GM12873 (cell line): ENCODE measurements around the gene TSC22D3.

Experiments
- CTCF ChIP-seq: IDR thresholded peaks from 2 replicates; pipeline ENCODE4 v1.5.1; 2012; ENCODE audit warnings: low read depth, mild to moderate bottlenecking, moderate library complexity, low read length, control low read depth; ENCODE audit not compliant: insufficient read depth; ENCODE audit errors: missing control alignments

The TSC22D3 gene

DNA sequence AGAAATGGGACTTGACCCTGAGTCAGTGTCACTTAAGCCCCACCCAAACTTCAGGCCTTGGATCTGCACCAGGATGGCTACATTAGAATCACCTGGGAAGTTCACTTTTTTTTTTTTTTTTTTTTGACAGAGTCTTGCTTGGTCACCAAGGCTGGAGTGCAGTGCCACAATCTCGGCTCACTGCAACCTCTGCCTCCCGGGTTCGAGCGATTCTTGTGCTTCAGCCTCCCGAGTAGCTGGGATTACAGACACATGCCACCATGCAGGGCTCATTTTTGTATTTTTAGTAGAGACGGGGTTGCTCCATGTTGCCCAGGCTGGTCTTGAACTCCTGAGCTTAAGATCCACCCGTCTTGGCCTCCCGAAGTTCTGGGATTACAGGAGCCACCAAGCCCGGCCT lies 4.9 kb upstream of the TSC22D3 start:
- TF ChIP-seq CTCF: no peak

DNA sequence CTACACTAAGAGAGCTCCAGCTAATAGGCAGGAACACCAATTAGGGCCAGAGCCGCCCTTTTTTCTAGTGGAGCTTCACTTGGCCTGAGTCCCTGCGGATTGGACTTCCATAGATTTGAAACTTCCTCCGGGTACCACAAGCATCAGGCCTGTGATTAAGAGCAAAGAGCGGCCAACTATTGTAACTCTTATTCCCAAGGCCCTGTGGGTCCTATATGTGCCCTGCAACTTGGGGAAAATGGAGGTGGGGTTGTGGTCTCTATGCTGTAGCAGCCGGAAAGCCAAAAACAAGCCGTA lies 1.9 kb upstream of the TSC22D3 start, which contains the start of gene NCBP2L:
TSS of gene NCBP2L (plus strand) at position 198 of the 297 bp plus-strand sequence. CDS start 16,488 bp downstream, outside the sequence.
- TF ChIP-seq CTCF: no peak

DNA sequence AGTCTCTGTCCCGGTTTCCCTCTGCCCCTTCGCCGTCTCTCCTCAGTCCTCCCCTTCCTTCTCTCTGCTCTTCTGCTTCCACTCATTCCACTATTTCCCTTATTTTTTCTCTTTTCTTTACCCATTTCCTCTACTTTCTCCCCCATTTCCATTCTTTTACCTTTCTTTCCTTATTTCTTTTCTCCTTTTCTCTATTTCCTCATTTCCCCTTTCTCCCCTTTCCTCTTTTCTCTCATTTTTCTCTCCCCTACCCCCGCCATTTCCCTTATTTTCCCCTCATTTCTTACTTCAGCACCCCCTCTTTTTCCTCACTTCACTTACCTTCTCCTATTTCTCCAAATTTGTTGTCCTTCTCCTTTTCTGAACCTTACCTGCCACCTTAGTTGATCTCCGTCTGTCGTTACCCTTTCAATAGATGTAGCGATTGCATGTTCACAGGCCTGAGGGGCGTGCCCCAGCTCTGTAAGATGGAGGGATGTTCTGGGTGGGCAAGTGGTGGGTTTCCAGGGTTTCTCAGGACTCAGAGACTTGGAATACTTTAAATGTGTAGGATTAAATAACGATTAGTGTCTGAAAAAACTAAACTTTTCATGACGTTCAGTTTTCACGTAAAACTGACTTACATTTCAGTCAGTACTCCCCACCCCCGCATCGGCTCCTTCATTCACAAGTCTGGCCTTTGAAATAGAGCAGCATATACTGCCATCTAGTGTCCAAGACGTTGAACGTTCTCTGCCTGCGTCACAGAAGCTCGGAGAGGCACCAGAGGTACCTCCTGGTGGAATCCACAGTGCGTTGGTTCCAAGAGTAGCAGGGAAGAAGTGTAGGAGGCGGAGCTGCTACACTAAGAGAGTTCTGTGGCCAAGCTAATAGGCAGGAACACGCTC lies 1.3 kb upstream of the TSC22D3 start:
- TF ChIP-seq CTCF: peak; percentile 73

GRCh38 chrX:107775000-107775733 lies 420 bp downstream of the TSC22D3 start:
- no peak for TF ChIP-seq CTCF

GRCh38 chrX:107773906-107774435 lies 1.6 kb downstream of the TSC22D3 start:
- no peak for TF ChIP-seq CTCF

DNA sequence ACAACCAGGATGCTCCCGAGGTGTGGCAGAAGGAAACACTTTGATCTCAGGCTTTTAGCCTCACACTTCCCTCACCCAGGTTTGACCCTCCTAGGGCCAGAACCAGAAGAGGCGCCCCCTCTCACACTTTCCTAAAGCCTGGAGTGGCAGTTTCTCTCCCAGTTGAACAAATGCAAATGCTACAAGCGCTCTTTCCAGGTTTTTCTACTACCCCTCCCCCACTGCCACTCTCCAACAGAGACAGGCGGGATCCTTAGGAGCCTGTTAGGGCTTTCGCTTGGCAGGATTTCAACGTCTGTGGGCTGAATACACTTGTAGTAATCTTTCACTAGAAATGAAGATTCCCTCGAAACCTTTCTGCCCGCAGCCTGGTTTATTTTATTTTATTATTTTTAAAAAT lies 2.4 kb downstream of the TSC22D3 start:
- no peak for TF ChIP-seq CTCF
